Stimulated activated CD4-positive, alpha-beta T cell treated with anti-CD3 and anti-CD28 coated beads, Interleukin-2, amount 100 ng/mL, for 4 hours (primary cell): ENCODE results near the gene LRRC63.
"Not testable (repeated sequence)": the region's sequence is repeated elsewhere in the genome, so short reads cannot be mapped to it uniquely, and the experiment has no call there.

Experiments
- DNase-seq: peaks from one replicate; pipeline ENCODE4 v3.0.0-alpha.2; 2020; ENCODE audit warnings: low read depth

LRRC63 gene

DNA sequence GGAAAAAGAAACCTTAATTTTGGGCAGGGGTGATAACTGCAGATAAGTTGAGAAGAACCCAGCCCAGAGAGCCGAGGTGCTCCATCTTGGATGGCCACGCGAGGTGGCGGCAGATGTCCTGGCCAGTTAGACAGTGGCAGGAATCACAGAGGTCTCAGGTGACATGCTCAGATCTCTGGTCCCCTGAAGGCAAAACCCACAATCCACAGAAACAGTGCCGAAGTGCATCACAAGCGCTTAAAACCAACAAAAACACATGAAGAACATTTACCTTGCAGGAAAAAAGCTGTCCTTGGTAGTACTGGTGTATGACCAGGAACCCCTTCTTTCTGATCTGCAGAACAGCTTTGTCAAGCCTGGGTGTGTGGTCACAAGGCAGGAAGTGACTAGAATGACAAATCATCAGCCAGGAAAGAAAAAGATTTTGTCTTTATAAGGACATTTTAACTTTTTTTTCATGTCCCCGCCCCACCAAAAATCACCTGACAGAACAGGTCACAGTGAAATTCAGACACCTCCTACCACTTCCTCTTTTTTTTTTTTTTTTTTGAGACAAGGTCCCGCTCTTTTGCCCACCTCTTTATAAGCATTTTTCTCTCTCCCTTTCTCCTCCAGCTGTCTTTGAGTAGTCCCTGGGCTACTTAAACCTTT, 29.8 kb upstream of the LRRC63 start, which contains the start of gene LCP1:
TSS of gene LCP1 (minus strand) at position 338 of the 651 bp plus-strand sequence. CDS start 22,515 bp downstream, outside the sequence.
- peak; percentile 76 for DNase-seq

DNA sequence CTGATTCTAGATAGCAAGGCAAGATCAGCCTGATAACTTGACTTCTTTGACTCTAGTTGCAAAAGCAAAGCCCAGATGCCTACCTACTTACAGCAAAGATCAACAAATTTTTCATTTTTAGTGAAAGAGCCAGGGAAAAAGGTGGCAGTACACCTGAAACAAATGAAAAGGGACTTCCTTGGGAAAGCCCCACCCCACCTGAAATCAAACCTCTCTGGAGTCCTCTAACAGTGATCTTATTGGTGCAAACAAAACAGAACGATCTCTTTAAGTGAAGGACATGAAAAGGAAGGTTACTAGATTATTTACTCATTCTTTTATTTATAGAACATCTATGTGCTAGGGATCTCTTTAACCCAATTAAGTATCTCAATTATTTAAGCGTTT, 29.2 kb upstream of the LRRC63 start:
- DNase-seq = no peak

- DNase-seq = no peak
These were observed 28.4 kb upstream of the LRRC63 start for GRCh38 chr13:46183018-46183946.

- DNase-seq = peak; percentile 66
These were observed 27.4 kb upstream of the LRRC63 start for GRCh38 chr13:46184277-46184699.

GRCh38 chr13:46185634-46186033, 26.1 kb upstream of the LRRC63 start:
- DNase-seq = no peak

DNA sequence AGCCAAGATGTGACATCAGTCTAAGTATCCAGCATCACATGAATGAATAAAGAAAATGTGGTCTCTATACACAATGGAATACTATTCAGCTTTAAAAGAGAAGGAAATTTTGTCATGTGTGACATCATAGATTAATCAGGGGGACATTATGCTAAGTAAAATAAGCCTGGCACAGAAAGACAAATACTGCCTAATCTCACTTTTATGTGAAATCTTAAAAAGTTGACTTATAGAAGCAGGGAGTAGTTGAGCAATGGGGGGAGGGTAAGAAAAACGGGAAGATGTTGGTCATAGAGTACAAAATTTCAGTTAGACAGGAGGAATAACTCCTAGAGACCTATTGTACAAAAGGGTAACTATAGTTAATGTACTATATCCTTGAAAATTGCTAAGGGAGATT, 19.3 kb upstream of the LRRC63 start:
- DNase-seq = no peak

DNA sequence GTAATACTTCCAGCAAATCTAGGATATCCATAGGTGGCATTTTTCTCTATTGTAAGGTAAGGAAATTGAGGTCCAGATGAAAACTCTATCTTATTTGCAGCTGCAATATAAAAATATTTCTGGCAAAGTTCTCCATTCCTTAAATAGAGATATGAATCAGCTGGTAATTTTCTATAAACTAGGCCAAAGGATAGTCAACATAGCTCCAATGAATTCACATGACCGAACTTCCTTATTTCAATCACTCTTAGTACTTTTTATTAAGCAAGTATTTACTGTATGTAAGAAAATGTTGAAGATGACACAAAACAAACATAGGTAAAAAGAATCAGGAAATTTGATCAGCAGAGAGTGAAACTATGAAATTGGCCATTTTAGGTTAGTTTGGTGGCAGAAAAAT, 16.7 kb upstream of the LRRC63 start:
- no peak for DNase-seq

DNA sequence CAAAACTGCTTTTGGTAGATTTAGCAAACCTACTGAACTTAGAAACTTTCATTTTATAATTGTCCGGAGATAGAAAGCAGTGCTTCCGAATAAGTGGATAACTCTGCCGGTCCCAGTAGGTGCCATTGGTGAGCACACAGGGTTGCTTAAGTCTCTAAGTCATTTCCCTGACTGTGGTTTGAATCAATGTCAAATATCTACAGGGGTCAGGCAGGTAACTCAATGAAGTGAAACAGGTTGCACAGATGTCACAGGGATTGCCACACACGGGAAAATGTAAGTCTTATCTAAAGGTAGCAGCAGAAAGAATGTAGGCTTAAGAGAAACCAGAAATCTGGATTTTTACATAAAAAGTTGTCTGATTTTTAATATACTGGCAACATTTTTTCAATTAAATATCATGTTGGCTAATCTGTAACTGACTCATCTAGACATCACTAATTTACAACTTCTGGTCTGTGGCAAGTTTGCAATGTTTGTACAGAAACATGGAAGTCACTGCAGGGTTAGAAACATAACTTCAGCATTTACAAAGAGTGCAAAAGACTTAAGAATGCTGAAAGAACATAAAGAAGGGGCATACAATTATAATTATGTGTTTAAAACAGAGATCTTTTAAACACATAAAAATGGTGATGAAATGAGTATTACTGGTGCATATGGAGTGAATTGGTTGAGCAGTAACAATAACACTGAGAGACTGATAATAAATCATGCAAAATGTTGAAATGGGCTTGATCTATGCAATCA, 14.3 kb upstream of the LRRC63 start:
- no peak for DNase-seq

- DNase-seq = no peak
These were observed 13.0 kb upstream of the LRRC63 start for GRCh38 chr13:46198696-46199193.

- no peak for DNase-seq
These were observed 9.4 kb upstream of the LRRC63 start for GRCh38 chr13:46202188-46202795.

- no peak for DNase-seq
These were observed 8.8 kb upstream of the LRRC63 start for GRCh38 chr13:46202966-46203365.

DNA sequence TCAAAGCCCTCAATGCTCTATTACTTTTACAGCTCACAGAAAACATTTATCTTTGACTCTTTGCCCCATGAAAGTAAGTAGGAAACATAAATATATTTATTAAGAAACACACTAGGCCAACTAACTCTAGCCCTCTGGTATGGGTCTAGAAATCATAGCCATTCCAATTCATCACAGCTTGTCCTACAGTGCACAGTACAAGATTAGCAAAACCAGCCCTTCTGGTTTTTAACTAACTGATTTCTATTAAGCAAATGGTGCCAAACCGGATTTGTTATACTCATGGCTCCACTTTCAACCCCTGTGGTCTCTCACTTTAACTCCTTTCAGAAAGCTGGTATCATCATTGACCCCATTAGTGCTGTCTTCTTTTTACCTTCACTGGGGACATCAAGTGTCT, 5.6 kb upstream of the LRRC63 start:
- DNase-seq = no peak

DNA sequence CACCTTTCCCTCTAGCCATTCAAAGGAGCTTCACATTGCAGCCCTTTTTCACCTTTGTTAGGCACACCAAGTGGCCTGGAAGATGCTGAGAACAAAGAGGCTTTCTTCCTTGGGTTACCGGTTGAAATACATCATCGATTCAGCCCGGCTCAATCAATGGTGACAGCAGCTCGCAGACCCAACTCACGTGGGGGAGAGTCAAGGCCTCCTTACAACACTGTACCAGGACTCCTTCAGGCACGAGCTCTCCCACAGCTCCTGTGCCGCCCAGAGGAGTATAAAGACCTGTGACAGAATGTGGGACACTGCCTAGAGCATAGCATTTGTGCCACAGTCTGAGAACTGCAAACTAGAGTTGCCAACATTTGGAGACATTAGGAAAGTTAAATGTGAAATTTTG, 3.9 kb upstream of the LRRC63 start:
- no peak for DNase-seq

DNA sequence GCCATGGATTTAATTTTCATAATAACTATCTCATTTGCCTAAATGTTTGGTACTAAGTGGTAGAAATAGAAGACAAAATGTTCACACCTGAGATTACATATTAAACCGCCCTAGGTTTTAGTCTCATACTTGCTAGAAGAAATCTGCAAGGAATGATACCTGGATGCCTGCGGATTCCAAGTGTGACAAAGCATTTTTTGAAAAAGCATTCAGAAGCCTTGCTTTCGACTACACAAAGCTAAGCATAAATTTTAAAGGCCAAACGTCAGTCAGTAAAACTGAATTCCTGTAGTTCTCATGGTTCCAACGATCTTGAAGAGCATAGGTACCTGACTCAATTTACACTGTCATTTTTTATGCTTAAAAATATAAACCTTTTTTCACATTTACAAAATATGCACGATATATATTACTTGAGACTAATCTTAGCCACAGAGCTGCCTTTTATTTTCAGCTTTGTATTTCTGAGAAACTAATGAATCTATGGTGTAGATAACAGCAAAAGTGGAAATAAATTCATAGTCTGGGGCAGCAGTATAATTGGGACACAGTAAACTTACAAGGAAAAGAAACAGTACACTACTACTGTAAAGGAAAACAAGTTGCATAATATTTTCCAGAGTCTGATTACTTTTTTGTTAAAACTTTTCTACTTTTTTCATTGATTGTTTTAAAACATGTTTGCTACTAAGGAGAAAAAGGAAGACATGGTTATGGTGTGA, 1.2 kb upstream of the LRRC63 start:
- no peak for DNase-seq

DNA sequence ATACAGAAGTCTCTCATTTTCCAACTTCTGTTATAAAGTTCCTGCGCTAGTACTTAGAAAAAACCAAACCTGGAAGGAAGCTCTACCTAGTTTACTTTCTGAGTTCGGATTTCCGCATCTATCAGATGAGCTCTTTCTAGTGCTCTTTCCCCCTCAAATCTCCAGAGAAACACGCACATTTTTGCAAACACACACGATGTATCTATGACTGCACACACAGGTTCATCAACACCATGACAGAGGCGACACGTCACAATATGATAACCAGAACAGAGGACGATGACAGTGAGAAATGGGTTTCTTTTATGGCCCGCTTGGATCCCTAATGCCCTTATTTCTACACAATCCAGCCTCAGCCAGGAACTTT, 629 bp upstream of the LRRC63 start:
- no peak for DNase-seq

DNA sequence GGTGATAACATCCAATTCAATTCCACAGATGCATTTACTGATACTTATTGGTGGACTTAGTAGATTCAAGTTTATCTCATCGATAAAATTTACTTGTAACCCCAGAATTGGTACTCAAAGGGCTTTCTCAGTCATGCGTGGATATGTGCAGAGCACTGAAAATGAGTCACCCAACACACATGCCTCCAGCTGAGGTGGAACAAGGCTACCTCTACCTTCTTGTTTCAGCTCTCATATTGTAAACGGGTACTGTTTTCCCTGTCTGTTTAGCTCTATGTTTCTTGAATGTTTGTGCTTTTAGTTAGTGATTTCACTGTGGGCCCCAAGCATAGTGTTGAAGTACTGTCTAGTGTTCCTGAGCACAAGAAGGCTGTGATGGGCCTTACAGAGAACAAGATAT, 1.5 kb downstream of the LRRC63 start:
- DNase-seq = no peak

- DNase-seq = not testable (repeated sequence)
These were observed 3.0 kb downstream of the LRRC63 start for GRCh38 chr13:46214741-46215140.

DNA sequence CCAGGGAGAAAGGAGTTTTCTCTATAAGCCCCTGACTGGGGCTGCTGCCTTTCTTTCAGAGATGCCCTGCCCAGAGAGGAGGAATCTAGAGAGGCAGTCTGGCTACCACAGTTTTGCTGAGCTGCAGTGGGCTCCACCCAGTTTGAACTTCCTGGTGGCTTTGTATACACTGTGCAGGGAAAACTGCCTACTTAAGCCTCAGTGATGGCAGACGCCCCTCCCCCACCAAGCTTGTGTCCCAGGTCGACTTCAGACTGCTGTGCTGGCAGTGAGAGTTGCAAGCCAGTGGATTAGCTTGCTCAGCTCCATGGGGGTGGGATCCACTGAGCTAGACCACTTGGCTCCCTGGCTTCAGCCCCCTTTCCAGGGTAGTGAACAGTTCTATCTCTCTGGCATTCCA, 8.5 kb downstream of the LRRC63 start:
- not testable (repeated sequence) for DNase-seq

GRCh38 chr13:46229251-46229650, 17.5 kb downstream of the LRRC63 start:
- no peak for DNase-seq

DNA sequence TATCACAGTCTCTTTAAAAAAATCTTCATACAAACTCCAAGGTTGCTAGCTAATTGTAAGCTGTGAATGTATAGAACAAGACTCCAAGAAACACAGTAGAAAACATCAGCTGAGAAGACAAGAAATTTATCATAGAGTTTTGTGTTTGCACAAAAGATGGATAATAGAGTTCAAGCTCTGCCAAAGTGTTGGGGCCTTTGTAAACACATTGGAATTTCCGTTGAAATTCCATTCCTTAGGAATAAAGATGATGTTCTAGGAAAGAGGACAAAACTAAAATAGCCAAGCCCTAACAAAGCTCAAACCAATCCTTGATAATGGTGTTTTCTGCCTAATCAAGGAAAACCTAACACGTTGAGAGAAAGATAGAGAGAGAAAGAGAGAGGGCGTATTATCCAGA, 20.6 kb downstream of the LRRC63 start:
- no peak for DNase-seq

DNA sequence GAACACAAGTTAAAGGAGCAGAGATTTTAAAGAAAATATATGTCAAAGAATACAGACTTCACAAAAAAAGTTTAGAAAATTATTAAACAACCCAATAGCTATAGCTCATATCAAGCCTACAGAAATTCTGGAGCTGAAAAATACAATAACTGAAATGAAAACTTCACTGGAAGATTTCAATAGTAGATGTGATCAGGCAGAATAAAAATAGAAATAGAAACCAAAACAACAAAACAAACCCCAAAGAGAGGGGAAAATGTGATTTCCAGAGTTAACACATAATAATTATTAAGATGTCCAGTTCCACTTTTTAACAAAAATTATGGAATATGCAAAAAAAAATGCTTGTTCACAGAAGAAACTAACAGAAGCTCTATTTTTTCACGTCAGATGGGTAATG, 23.6 kb downstream of the LRRC63 start:
- DNase-seq = no peak
